Testis (tissue), 3 donors: ENCODE measurements around the gene FZD2. TPM values are rescaled to one million over a fixed set of nuclear protein-coding genes. Genes with fewer than 3 reads are reported as not detected.

Experiments used
- DNase-seq: peaks from one replicate; pipeline ENCODE4 v3.0.0-alpha.2; 2019
- H3K27ac ChIP-seq, 2 donors: fragments of 200-600 bp; sonication (generic); one replicate each; pipeline ENCODE4 v1.5.1; 2019
- H3K27me3 ChIP-seq: fragments of 200-600 bp; sonication (generic); one replicate; pipeline ENCODE4 v1.5.1; 2019
- H3K36me3 ChIP-seq: fragments of 200-600 bp; sonication (generic); one replicate; pipeline ENCODE4 v1.5.1; 2017; ENCODE audit warnings: low read depth; ENCODE audit errors: missing control alignments
- H3K4me1 ChIP-seq: fragments of 200-600 bp; sonication (generic); one replicate; pipeline ENCODE4 v1.5.1; 2019
- H3K4me3 ChIP-seq, 2 donors: fragments of 200-600 bp; sonication (generic); one replicate each; pipeline ENCODE4 v1.5.1; 2017 to 2019
- H3K9me3 ChIP-seq: fragments of 200-600 bp; sonication (generic); one replicate; pipeline ENCODE4 v1.5.1; 2017
- CTCF ChIP-seq, 3 experiments: fragments of 450-650 bp in 2 of 3; fragments of 200-600 bp in 1 of 3; sonication (generic) in 1 of 3; IDR thresholded peaks; one replicate each; pipeline ENCODE4 v1.5.1; 2016 to 2019; ENCODE audit warnings: antibody characterized with exemption in 3 of 3, mild to moderate bottlenecking in 2 of 3, moderate library complexity in 1 of 3
- POLR2A ChIP-seq: fragments of 450-650 bp; IDR thresholded peaks from one replicate; pipeline ENCODE4 v1.6.1; 2017; ENCODE audit warnings: antibody characterized with exemption, mild to moderate bottlenecking, moderate library complexity
- WGBS, 2 donors: methylation state at CpG; one replicate each; pipeline ENCODE4 v1.1.5; 2018; 5-methylcytosine and 5-hydroxymethylcytosine counted together
- intact Hi-C: fragments of 100-400 bp; cut with DNase I; formaldehyde crosslinking; loops from one replicate; pipeline ENCODE4 v1.15.1; 2023; ENCODE audit warnings: low total_unique reads
- polyA plus RNA-seq: library from polyadenylated mRNA; stranded (reverse); fragments of 350-450 nt; fragmentation: Illumina TruSeq; extraction: RNeasy Lipid Tissue Mini Kit (QIAGEN cat#74804); gene quantifications from one replicate; pipeline ENCODE4 v1.2.3, GENCODE V29; 2014; ENCODE audit warnings: low read depth, low replicate concordance; ENCODE audit not compliant: insufficient read depth
- total RNA-seq, 2 donors: library from RNA; depleted of rRNA; stranded (reverse); fragments of >200 nt; gene quantifications; one replicate each; pipeline ENCODE4 v1.2.3, GENCODE V29; 2016

Gene FZD2
- total and polyA plus RNA-seq, 3 donors from 2014 or later = 4.2 to 9.1 (median 6.1) TPM

- Histone ChIP-seq H3K27me3 (no peaks in the 10 kb centered on the region), H3K9me3 (no peaks in the 10 kb centered on the region), H3K27ac (no peak overlapping the region), H3K4me3 (no peak overlapping the region), H3K36me3 (no peaks in the 10 kb centered on the region), H3K4me1 (peaks cover 12% of the 10 kb centered on the region)
- DNase-seq = no peak
- WGBS, 2 donors = 79 to 90% methylated on average over 3 to 4 of the region's 4 CpGs
- TF ChIP-seq POLR2A = no peak
- TF ChIP-seq CTCF (IDR thresholded peaks at IDR 0.05) = no peak
- intact Hi-C loops = no loop called here
These were observed 9.5 kb upstream of the FZD2 start for GRCh38 chr17:44547625-44548267.

DNA sequence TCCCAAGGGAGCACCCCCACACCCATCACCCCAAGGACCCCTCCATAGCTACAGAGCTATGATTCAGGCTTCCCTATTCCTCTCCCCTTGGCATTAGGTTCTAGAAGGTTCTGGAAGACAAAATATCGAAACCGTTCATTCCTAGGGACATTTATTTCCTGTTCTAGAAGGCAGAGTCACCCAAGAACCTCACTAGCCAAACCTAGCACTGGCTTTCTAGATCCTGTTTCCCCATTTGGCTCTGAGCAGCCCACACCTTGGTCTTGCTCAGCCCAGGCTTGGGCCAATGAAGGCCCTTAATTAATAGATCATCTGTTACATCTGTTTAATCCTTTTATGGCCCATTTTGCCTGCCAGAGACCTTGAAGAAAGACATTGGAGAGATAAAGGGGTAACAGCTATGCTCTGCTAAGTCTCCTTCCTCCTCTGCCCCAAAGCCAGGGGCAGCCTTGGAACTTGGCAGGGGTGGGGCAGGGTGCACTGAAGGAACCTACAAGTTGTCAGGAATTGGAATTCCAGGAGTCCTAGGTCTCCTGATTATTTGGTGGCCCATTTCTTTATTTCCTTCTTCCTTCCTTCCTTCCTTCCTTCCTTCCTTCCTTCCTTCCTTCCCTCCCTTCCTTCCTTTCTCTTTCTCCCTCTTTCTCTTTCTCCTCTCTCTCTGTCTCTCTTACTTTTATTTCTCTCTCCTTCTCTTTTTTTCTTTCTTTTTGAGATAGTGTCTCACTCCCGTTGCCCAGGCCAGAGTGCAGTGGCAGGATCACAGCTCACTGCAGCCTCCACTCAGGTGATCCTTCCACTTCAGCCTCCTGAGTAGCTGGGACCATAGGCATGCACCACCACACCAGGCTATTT, 8.7 kb upstream of the FZD2 start:
- 78 to 85% methylated on average over 3 of the region's 3 CpGs for whole genome bisulfite sequencing, 2 donors
- DNase-seq = no peak
- intact Hi-C loops = no loop called here
- H3K36me3 ChIP-seq = no peaks in the 10 kb centered on the region
- no peak overlapping the region for H3K27ac ChIP-seq
- H3K4me3 ChIP-seq = no peak overlapping the region
- no peaks in the 10 kb centered on the region for H3K9me3 ChIP-seq
- H3K27me3 ChIP-seq = no peaks in the 10 kb centered on the region
- no peak for TF ChIP-seq POLR2A
- no peak for TF ChIP-seq CTCF (IDR thresholded peaks at IDR 0.05)
- peaks cover 4% of the 10 kb centered on the region for H3K4me1 ChIP-seq

DNA sequence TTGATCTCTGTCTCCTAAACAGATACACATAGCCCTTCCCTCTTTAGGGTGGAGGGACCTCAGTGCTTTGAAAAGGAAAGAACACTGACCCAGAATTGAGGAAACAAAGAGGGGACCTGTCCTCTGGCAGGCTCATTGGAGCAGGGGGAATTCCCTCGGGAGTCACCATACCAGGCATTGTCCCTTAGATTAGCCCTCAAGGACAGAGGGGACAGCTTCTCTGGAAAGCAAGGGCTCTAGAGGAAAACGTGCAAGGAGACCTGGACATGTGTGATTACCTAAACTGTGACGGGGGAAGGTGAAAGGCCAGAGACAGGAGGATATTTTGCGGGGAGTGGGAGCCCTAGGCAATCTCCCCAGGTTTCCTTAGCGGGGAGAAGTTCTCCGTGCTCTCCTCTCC, 7.6 kb upstream of the FZD2 start:
- H3K4me1 ChIP-seq = no peaks in the 10 kb centered on the region
- DNase-seq = peak; percentile 20
- no peaks in the 10 kb centered on the region for H3K36me3 ChIP-seq
- no peaks in the 10 kb centered on the region for H3K9me3 ChIP-seq
- intact Hi-C loops = no loop called here
- WGBS, 2 donors = 68 to 75% methylated on average over 6 of the region's 6 CpGs
- H3K27ac ChIP-seq = no peak overlapping the region
- no peaks in the 10 kb centered on the region for H3K27me3 ChIP-seq
- TF ChIP-seq POLR2A (no peak), CTCF (IDR thresholded peaks at IDR 0.05) (no peak)
- H3K4me3 ChIP-seq = no peak overlapping the region

- peaks cover 4% of the 10 kb centered on the region for H3K4me1 ChIP-seq
- H3K9me3 ChIP-seq = no peaks in the 10 kb centered on the region
- H3K27ac ChIP-seq = no peak overlapping the region
- intact Hi-C loops = no loop called here
- H3K27me3 ChIP-seq = no peaks in the 10 kb centered on the region
- 63 to 72% methylated on average over 9 of the region's 9 CpGs for WGBS, 2 donors
- DNase-seq = peak; percentile 73
- H3K4me3 ChIP-seq = no peak overlapping the region
- no peaks in the 10 kb centered on the region for H3K36me3 ChIP-seq
- TF ChIP-seq CTCF (IDR thresholded peaks at IDR 0.05) (no peak), POLR2A (no peak)
These were observed 4.9 kb upstream of the FZD2 start for GRCh38 chr17:44552361-44552760.
